CD8-positive, alpha-beta memory T cell (primary cell): ENCODE data around the gene ZFHX3. TPM values are rescaled to one million over a fixed set of nuclear protein-coding genes. Genes with fewer than 3 reads are reported as not detected.
A peak's percentile ranks its signal among the peaks of the same experiment; 100 is the strongest.

Experiments used
- CTCF ChIA-PET: fragments of 350-600 bp; sonication (Branson Sonifier 250); formaldehyde crosslinking; loops from one replicate; lab custom pipeline; 2021; ENCODE audit warnings: antibody characterized with exemption; lab: Charles Lee
- POLR2A ChIA-PET: fragments of 350-600 bp; sonication (Branson Sonifier 250); formaldehyde crosslinking; loops from one replicate; lab custom pipeline; 2021; ENCODE audit warnings: antibody characterized with exemption; lab: Charles Lee
- DNase-seq, 5 donors: peaks; one replicate each; pipeline versions ENCODE4 v3.0.0 to v3.0.0-alpha.2; 2020 to 2022; ENCODE audit warnings: mixed read lengths in 1 of 5
- H3K27ac ChIP-seq: one replicate; pipeline ENCODE4 v1.7.0; 2013; ENCODE audit warnings: low read depth, mild to moderate bottlenecking, low read length, moderate library complexity
- H3K27me3 ChIP-seq: 2 replicates; pipeline ENCODE4 v1.7.0; 2013; ENCODE audit warnings: low read length, mild to moderate bottlenecking; ENCODE audit not compliant: insufficient read depth, poor library complexity, severe bottlenecking
- H3K36me3 ChIP-seq: 2 replicates; pipeline ENCODE4 v1.7.0; 2013; ENCODE audit warnings: mild to moderate bottlenecking, low read length, moderate library complexity; ENCODE audit not compliant: insufficient read depth
- H3K4me1 ChIP-seq: 2 replicates; pipeline ENCODE4 v1.7.0; 2013; ENCODE audit warnings: mild to moderate bottlenecking, low read length, moderate library complexity; ENCODE audit not compliant: insufficient read depth
- H3K4me3 ChIP-seq: 2 replicates; pipeline ENCODE4 v1.7.0; 2013; ENCODE audit warnings: mild to moderate bottlenecking, low read length
- H3K9me3 ChIP-seq: 2 replicates; pipeline ENCODE4 v1.7.0; 2013; ENCODE audit warnings: mild to moderate bottlenecking, low read length
- H3K27ac Mint-ChIP-seq, 8 donors: one replicate each; pipeline ENCODE4 v1.8.0; 2020 to 2021; ENCODE audit warnings: mixed read lengths in 8 of 8, mild to moderate bottlenecking in 6 of 8, inconsistent platforms in 3 of 8, moderate library complexity in 3 of 8
- H3K27me3 Mint-ChIP-seq, 2 donors: one replicate each; pipeline ENCODE4 v1.8.0; 2020 to 2021; ENCODE audit warnings: mixed read lengths in 2 of 2, mild to moderate bottlenecking in 1 of 2, moderate library complexity in 1 of 2
- H3K36me3 Mint-ChIP-seq, 3 donors: one replicate each; pipeline ENCODE4 v1.8.0; 2020 to 2021; ENCODE audit warnings: mixed read lengths in 3 of 3, inconsistent platforms in 1 of 3, mild to moderate bottlenecking in 1 of 3
- H3K4me1 Mint-ChIP-seq, 3 donors: one replicate each; pipeline ENCODE4 v1.8.0; 2020 to 2021; ENCODE audit warnings: mixed read lengths in 3 of 3, inconsistent platforms in 1 of 3, mild to moderate bottlenecking in 1 of 3
- H3K4me3 Mint-ChIP-seq, 7 donors: one replicate each; pipeline ENCODE4 v1.8.0; 2020 to 2021; ENCODE audit warnings: mixed read lengths in 7 of 7, mild to moderate bottlenecking in 6 of 7, moderate library complexity in 4 of 7, inconsistent platforms in 2 of 7
- H3K9me3 Mint-ChIP-seq, 5 donors: one replicate each; pipeline ENCODE4 v1.8.0; 2020 to 2022; ENCODE audit warnings: mixed read lengths in 5 of 5, mild to moderate bottlenecking in 3 of 5, moderate library complexity in 2 of 5, inconsistent platforms in 1 of 5
- polyA plus RNA-seq: library from polyadenylated mRNA; unstranded; fragments of 300-500 nt; fragmentation: Illumina TruSeq; gene quantifications from one replicate; pipeline ENCODE4 v1.2.3, GENCODE V29; 2021
- total RNA-seq, 2 experiments: library from RNA; stranded (reverse); gene quantifications; one replicate each; pipeline ENCODE4 v1.2.3, GENCODE V29; 2021

The ZFHX3 gene
- total and polyA plus RNA-seq, 3 experiments from 2014 or later = 0.13 to 0.22 (median 0.20) TPM

DNA sequence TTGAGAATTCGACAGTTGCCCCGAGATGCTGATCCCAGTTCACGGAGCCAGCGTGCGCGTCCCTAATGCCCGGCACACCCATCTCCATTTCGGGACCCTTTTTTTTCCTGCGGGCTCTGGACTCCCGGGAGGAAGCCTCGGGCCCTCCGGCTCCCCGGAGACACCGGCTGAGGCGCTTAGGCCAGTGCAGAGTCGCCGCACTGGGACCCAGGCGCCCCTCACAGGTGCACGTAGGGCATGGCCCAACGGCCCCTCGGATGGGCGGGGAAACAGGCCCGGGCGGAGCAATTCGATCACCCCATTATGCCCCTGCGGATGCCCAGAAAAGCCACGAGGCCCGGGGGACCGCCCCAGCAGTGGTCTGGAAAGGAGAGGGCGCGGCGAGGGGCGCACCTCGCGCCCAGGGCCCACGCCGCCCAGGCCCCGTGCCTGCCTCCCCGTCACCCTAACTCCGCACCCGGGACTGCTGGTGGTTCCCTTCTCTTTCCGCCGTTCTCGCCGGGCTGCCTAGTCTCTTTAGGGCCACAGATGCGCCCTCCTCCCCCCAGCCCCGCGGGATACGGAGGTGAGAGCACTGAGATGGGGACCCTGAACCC is 18.5 kb upstream of the ZFHX3 start:
- Histone ChIP-seq H3K4me1 (no peaks in the 10 kb centered on the region), H3K4me3 (no peak overlapping the region), H3K9me3 (no peaks in the 10 kb centered on the region), H3K36me3 (no peaks in the 10 kb centered on the region), H3K27ac (no peak overlapping the region), H3K27me3 (peaks cover 17% of the 10 kb centered on the region)
- Mint-ChIP-seq H3K4me1 (peaks cover 0 to 4% (median 0%) of the 10 kb centered on the region in 3 donors), H3K27ac (peak overlapping the region in 1 of 8 donors; percentile 72), H3K4me3 (no peak overlapping the region), H3K27me3 (peaks cover 38 to 44% of the 10 kb centered on the region in 2 donors), H3K36me3 (no peaks in the 10 kb centered on the region), H3K9me3 (peaks cover 0 to 2% (median 0%) of the 10 kb centered on the region in 5 donors)
- ChIA-PET POLR2A (no interaction called here), CTCF (no interaction called here)
- no peak for DNase-seq

DNA sequence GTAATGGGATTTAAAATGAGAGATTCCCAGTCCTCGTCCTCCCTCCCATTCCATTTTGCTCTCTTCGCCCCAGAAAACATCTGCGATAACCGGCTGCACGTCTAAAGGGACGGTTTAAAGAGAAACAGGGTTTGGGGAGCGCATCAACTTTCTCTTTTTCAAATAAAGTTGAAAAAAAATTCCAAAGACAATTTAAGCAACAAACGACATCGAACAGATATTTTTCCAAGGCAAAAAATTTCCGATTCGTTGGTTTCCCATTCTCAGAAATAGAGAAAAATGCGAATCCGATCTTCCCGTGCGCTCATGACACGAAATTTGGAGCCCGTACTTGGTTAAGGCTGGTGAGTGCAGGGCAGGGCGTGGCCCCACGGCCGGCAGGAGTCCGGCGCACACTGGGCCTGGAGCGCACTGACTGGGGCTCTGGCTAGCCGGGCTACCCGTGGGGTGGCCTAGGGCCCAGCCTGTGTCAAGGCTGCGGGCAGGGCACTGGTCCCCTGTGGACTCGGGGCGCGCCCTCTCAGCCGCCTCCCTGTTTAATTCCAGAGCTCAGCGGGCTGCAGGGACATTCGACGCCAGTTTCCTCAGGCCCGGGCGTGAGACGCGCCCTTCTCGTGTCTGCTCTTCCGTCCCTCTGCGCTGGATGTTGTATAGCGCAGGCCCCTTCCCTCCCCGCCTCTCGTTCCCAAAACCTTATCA is 17.9 kb upstream of the ZFHX3 start:
- no peak for DNase-seq
- H3K27ac Mint-ChIP-seq = peak overlapping the region in 1 of 8 donors; percentile 72
- Histone ChIP-seq H3K4me3 (no peak overlapping the region), H3K27ac (no peak overlapping the region), H3K9me3 (no peaks in the 10 kb centered on the region), H3K27me3 (peaks cover 19% of the 10 kb centered on the region), H3K4me1 (no peaks in the 10 kb centered on the region), H3K36me3 (no peaks in the 10 kb centered on the region)
- H3K4me1 Mint-ChIP-seq = no peaks in the 10 kb centered on the region
- H3K36me3 Mint-ChIP-seq = no peaks in the 10 kb centered on the region
- H3K4me3 Mint-ChIP-seq = no peak overlapping the region
- H3K9me3 Mint-ChIP-seq = peaks cover 0 to 2% (median 0%) of the 10 kb centered on the region in 5 donors
- ChIA-PET POLR2A (no interaction called here), CTCF (no interaction called here)
- peaks cover 35 to 41% of the 10 kb centered on the region in 2 donors for H3K27me3 Mint-ChIP-seq

DNA sequence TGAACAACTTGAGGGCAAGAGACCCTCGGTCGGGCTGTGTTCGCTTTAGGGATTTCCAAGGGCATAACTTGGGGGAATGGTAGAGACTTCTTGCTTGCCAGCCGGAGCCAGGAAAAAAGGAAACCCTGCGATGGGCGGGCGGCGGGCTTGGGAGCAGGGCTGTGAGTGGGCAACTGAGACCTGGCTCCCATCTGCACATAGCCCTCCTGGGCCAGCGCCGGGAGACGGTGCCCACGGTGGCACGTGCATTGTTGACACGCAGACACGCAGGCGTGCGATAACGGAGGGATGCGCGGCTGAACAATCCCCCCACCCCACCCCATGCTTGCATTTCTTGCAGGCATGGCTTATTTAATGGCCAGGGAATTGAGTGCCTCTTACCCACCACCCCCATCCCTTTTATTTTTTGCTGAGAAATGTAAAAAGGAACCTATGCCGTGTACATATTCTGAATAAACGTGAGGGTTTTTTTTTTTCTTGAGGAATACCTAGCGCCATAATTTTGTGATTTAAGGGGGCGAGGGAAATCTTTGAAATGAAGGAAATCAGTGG is 17.1 kb upstream of the ZFHX3 start:
- Mint-ChIP-seq H3K27ac (no peak overlapping the region), H3K9me3 (peaks cover 0 to 2% (median 0%) of the 10 kb centered on the region in 5 donors), H3K4me1 (no peaks in the 10 kb centered on the region), H3K27me3 (peaks cover 37 to 48% of the 10 kb centered on the region in 2 donors), H3K4me3 (no peak overlapping the region), H3K36me3 (no peaks in the 10 kb centered on the region)
- Histone ChIP-seq H3K27me3 (peaks cover 19% of the 10 kb centered on the region), H3K4me1 (no peaks in the 10 kb centered on the region), H3K4me3 (no peak overlapping the region), H3K27ac (no peak overlapping the region), H3K9me3 (no peaks in the 10 kb centered on the region), H3K36me3 (no peaks in the 10 kb centered on the region)
- DNase-seq = no peak
- ChIA-PET POLR2A (no interaction called here), CTCF (no interaction called here)

DNA sequence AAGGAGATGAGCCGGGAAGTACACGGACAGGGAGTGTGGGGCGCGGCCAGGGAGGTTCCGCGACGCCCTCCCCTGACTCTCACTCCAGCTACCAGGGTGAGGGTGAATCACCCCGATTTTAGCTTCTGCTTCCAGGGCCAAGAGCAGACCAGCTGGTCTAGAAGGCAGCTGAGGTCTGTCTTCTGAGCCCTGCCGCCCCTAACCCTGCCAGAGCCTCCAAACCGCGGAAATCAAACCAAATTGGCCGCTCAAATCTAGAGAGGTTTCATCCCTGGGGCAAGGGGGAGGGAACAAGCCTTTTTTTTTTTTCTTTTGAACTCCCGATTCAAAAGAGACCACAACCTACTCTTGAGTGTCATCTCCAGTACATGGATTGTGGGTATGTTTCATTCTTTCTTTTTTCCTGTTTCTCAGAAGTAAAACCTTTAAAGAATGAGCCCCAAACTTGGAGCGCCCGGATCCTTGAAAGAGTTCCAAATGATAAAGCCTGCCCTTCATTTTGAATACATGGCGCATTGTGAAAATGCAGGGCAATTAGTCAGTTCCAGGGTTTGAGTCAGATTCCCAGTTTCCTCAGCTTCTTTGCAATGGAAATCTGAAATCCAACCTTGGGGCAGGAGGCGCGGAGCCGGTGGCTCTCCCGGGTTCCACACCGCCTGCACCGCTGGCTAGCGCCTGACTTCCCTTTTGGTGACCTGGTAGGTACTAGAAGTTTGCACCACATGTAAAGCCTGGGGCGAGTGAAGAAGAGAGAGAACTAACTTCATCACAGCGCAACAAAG is 16.5 kb upstream of the ZFHX3 start:
- CTCF ChIA-PET = no interaction called here
- POLR2A ChIA-PET = no interaction called here
- Histone ChIP-seq H3K36me3 (no peaks in the 10 kb centered on the region), H3K27me3 (peaks cover 23% of the 10 kb centered on the region), H3K9me3 (no peaks in the 10 kb centered on the region), H3K27ac (no peak overlapping the region), H3K4me1 (no peaks in the 10 kb centered on the region), H3K4me3 (no peak overlapping the region)
- peaks cover under 1 to 5% (median 2%) of the 10 kb centered on the region in 3 donors for H3K4me1 Mint-ChIP-seq
- H3K27ac Mint-ChIP-seq = no peak overlapping the region
- no peaks in the 10 kb centered on the region for H3K9me3 Mint-ChIP-seq
- H3K36me3 Mint-ChIP-seq = no peaks in the 10 kb centered on the region
- no peak overlapping the region for H3K4me3 Mint-ChIP-seq
- DNase-seq = no peak
- peaks cover 39 to 54% of the 10 kb centered on the region in 2 donors for H3K27me3 Mint-ChIP-seq

DNA sequence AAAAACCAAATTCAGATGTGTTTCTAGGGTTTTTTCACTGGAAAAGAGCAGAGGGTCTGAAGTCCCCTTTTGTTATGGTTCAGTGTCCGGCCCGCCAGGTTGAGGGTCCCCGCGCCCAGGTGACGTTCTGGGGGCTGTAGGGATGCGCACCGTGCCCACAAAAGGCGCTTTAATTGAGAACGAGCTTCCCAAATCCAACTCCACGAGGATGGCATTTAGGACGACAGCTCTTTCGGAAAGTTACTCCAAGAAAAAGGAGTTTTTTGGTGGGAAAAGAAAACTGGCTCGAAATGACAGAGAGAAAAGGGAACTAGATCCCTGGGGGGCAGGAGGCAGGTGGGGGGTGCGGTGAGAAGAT is 15.9 kb upstream of the ZFHX3 start:
- Mint-ChIP-seq H3K9me3 (no peaks in the 10 kb centered on the region), H3K4me1 (peaks cover 6 to 11% (median 7%) of the 10 kb centered on the region in 3 donors), H3K27me3 (peaks cover 41 to 59% of the 10 kb centered on the region in 2 donors), H3K36me3 (no peaks in the 10 kb centered on the region), H3K4me3 (no peak overlapping the region), H3K27ac (peak overlapping the region in 1 of 8 donors; percentile 14)
- no peak for DNase-seq
- ChIA-PET CTCF (no interaction called here), POLR2A (no interaction called here)
- H3K36me3 ChIP-seq = no peaks in the 10 kb centered on the region
- no peak overlapping the region for H3K4me3 ChIP-seq
- H3K9me3 ChIP-seq = no peaks in the 10 kb centered on the region
- H3K4me1 ChIP-seq = no peaks in the 10 kb centered on the region
- H3K27ac ChIP-seq = no peak overlapping the region
- peaks cover 25% of the 10 kb centered on the region for H3K27me3 ChIP-seq

DNA sequence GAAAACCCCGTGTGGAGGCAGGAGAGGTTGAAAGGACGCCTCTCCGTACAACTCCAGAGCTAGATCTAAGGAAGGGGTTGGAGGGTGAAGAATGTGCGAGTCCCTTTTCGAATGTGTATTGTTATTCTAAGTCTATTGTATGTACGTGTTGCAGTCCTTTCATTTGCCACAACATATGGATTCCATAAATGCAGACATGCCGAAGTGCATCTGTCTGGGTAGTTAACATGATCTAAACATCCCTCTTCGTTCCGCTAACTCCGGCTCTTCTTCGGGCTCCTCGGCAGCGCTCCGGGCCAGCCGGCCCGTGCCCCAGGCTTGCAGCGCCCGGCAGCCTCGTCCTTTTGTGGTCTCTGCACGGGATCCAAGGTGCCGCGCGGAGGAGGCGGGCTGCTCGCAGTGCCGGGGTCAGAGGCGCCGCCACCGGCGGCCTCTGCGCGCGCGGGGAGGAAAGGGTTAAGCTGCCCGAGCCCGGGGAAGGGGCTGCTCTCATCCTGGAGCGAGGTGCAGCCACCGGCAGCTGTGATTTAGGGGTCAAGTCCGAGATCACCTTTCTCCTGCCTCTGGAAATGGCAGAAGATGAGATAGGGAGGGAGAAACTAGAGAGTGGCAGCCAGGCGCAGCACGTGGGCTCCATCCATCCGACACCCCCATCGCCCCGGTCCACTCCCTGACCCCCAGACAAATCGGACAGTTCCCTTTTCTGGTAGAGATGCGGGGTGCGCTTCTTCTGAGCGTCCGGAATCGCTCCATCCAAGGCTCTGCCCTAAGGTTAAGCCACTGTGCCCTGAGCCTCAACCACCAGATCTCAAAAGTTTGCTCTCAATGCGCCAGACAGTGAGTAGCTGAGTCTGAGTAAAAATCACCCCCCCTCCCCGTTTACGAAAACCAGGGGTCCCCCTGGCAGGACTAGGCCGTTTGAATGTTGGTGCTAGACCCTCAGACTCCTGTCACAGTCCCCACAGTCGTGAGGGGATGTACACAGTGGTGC is 15.1 kb upstream of the ZFHX3 start:
- Mint-ChIP-seq H3K4me1 (peaks cover 7 to 11% (median 8%) of the 10 kb centered on the region in 3 donors), H3K27ac (no peak overlapping the region), H3K4me3 (no peak overlapping the region), H3K9me3 (no peaks in the 10 kb centered on the region), H3K36me3 (no peaks in the 10 kb centered on the region), H3K27me3 (peaks cover 42 to 61% of the 10 kb centered on the region in 2 donors)
- Histone ChIP-seq H3K27ac (no peak overlapping the region), H3K36me3 (no peaks in the 10 kb centered on the region), H3K9me3 (no peaks in the 10 kb centered on the region), H3K4me3 (no peak overlapping the region), H3K4me1 (no peaks in the 10 kb centered on the region), H3K27me3 (peaks cover 25% of the 10 kb centered on the region)
- ChIA-PET POLR2A (no interaction called here), CTCF (no interaction called here)
- no peak for DNase-seq

DNA sequence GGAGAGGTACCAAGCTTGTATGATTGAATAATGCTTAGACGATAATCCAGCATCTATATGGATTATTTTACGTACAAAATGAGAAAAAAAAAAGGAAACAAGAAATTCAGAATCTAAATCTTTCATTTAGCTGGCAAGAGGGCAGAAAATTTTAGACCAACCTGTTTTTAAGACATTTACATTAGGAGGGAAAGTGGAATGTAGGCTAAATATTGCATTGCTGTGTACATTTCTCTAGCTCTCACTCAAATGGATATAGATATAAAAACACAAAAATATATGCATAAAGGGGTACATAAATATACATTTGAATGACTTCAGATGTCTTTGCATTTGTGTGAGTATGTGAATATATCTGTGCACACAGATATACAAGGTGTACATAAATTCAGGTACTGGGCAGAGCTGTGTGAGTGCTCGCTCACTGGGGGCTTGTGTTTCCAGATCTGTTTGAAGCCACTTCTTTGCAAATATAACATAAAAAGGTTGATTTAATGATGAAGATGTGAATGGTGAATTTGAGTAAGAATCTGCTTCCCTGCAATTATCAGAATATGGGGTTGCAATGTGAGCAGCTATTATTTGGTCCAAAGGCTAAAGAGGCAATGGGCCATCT is 14.2 kb upstream of the ZFHX3 start:
- Histone ChIP-seq H3K27ac (no peak overlapping the region), H3K36me3 (no peaks in the 10 kb centered on the region), H3K9me3 (no peaks in the 10 kb centered on the region), H3K4me1 (no peaks in the 10 kb centered on the region), H3K27me3 (peaks cover 26% of the 10 kb centered on the region), H3K4me3 (no peak overlapping the region)
- no peak for DNase-seq
- no peaks in the 10 kb centered on the region for H3K36me3 Mint-ChIP-seq
- peaks cover 10 to 15% (median 11%) of the 10 kb centered on the region in 3 donors for H3K4me1 Mint-ChIP-seq
- ChIA-PET CTCF (no interaction called here), POLR2A (no interaction called here)
- H3K9me3 Mint-ChIP-seq = no peaks in the 10 kb centered on the region
- peaks cover 45 to 61% of the 10 kb centered on the region in 2 donors for H3K27me3 Mint-ChIP-seq
- no peak overlapping the region for H3K4me3 Mint-ChIP-seq
- no peak overlapping the region for H3K27ac Mint-ChIP-seq
